ENCODE results near the gene CIT.
A peak's percentile ranks its signal among the peaks of the same experiment; 100 is the strongest.

The CIT gene

DNA sequence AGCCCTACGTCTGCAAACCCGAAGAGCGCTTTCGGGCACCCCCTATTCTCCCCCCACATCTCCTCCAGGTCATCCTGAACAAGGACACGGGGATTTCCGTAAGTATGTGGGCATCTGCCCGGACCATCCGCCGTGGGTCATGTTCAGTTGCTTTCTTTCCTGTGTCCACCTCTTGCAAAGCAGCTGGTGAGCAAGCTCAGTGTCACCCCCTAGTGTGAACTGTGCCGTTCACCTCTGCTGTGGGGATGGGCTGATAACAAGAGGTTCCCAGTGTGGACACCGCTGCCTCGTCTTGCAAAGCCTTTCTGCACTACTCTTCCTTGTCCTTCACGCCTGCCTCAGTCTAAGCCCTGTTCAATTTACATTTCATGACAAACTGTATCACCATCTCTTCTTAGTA is 200.5 kb downstream of the CIT start:
- H3K4me3 ChIP-seq (ENCODE audit: low read depth, low read length) = no peak overlapping the region
- TF ChIP-seq, protein P1, sequence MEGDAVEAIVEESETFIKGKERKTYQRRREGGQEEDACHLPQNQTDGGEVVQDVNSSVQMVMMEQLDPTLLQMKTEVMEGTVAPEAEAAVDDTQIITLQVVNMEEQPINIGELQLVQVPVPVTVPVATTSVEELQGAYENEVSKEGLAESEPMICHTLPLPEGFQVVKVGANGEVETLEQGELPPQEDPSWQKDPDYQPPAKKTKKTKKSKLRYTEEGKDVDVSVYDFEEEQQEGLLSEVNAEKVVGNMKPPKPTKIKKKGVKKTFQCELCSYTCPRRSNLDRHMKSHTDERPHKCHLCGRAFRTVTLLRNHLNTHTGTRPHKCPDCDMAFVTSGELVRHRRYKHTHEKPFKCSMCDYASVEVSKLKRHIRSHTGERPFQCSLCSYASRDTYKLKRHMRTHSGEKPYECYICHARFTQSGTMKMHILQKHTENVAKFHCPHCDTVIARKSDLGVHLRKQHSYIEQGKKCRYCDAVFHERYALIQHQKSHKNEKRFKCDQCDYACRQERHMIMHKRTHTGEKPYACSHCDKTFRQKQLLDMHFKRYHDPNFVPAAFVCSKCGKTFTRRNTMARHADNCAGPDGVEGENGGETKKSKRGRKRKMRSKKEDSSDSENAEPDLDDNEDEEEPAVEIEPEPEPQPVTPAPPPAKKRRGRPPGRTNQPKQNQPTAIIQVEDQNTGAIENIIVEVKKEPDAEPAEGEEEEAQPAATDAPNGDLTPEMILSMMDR (IDR thresholded peaks at IDR 0.05; ENCODE audit: borderline replicate concordance, insufficient read depth, low read depth, low read length) = no peak

DNA sequence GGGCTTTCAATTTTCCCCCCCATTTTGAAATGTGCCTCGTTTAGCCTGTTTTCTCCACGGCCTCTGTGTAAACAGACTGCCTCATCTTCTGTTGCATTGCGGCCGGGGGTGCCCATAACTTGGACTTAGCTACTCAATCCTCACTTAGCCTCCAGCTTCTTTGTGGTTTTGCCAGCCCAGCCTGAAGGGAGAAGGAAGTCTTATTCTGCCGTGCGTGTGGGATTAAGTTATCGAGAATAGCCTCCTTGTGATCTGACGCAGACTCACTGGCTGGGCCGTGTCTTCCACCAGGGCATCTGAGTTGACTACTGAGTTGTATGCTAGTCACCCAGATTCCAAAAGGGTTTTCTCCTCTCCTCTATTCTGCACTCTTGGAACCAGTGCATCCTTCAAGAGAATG is 201.1 kb downstream of the CIT start:
- no peak overlapping the region for H3K4me3 ChIP-seq (ENCODE audit: low read depth, low read length)
- TF ChIP-seq, protein P1 (IDR thresholded peaks at IDR 0.05; ENCODE audit: borderline replicate concordance, insufficient read depth, low read depth, low read length) = no peak

DNA sequence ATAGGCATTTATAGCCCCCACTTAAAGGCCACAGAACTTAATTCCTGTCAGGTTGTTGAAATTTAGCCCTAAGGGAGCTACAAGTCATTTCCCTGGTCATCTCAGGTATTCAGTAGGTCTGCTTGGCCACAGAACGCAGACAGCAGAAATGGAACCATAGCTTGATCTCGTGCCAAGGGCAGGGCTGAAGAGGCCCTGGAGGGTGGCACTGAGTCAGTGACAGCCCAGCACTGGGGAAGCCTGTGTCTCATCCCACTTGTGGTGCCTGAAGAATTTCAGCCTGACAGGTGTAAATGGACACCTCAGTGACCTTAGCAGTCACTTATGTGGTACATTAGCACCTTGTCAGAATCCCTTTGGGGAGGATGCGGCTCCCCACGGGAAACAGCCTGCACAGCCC is 202.6 kb downstream of the CIT start:
- H3K4me3 ChIP-seq (ENCODE audit: low read depth, low read length) = no peak overlapping the region
- TF ChIP-seq, protein P1 (IDR thresholded peaks at IDR 0.05; ENCODE audit: borderline replicate concordance, insufficient read depth, low read depth, low read length) = no peak

DNA sequence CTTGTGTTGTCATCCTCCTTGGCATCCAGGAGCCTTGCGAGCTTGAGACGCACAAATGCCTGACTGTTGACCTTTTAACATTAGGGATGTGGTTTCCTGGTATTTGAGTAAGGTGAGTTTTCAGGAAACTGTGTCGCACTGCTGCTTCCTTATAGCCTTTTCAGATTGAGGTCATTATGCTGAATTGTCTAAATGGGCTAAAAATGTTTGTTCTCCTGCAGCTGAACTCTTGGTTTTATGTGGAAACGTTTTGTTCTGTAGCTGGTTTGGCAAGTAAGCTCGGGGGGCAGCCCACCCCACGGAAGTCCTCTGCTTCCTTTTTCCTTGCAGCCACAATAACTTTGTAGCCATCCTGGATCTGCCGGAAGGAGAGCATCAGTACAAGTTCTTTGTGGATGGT is 203.5 kb downstream of the CIT start:
- H3K4me3 ChIP-seq (ENCODE audit: low read depth, low read length) = no peak overlapping the region
- TF ChIP-seq, protein P1 (IDR thresholded peaks at IDR 0.05; ENCODE audit: borderline replicate concordance, insufficient read depth, low read depth, low read length) = no peak

DNA sequence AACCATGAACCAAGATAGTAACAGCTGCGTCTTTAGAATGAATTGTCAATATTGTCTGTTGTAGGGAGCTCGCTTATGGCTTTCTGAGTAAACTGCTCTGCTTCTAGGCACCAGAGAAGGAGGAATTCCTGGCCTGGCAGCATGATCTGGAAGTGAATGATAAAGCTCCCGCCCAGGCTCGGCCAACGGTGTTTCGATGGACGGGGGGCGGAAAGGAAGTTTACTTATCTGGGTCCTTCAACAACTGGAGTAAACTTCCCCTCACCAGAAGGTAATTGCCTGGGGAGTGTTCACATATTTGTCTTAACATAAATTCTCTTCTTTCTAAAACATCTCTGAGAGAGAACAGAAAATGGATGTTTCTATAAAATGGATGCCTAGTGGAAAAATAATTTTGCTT is 204.9 kb downstream of the CIT start:
- TF ChIP-seq, protein P1 (IDR thresholded peaks at IDR 0.05; ENCODE audit: borderline replicate concordance, insufficient read depth, low read depth, low read length) = no peak
- no peak overlapping the region for H3K4me3 ChIP-seq (ENCODE audit: low read depth, low read length)

DNA sequence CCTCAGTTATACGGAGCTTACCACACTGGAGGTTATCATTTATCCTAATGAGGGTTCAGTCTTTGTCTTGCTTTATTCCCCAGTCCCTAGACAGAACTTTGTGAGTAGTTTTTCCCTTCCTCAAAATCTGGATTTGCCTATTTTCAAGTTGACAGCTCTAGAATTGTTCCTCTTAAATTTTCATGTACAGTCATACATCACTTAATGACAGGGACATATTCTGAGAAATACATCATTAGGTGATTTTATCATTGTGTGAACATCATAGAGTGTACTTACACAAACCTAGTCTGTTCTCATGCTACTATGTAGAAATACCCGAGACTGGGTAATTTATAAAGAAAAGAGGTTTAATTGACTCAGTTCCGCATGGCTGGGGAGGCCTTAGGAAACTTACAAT is 206.1 kb downstream of the CIT start:
- TF ChIP-seq, protein P1 (IDR thresholded peaks at IDR 0.05; ENCODE audit: borderline replicate concordance, insufficient read depth, low read depth, low read length) = no peak
- no peak overlapping the region for H3K4me3 ChIP-seq (ENCODE audit: low read depth, low read length)

DNA sequence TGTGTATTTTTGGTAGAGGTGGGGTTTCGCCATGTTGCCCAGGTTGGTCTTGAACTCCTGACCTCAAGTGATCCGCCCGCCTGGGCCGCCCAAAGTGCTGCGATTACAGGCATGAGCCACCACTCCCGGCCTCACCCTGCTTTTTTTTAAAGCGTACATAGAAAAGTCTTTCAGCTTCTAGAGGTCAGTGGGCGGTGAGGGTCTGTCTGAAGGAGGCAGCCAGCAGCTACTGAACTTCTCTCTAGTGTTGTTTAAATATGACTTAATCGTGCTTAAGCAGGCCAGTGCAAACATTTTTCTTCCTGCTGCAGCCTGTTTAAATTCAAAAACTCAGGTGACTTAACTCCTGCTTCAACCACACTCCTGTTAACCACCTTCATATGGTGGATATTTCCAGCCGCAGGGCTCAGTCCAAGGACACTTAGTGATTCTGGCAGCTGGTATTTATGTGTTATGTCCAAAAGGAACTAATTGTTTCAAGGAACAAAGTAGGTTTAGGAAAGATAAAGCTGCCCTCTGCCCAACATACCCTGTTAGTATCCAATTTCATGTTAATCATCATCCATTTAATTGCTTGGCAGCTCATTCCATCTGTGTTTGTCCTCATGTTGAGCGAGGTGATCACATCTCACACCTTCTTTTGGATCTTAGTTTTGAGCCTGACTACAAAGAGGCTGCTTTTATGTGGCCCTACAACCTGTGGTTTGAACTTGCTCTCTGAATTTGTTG is 207.2 kb downstream of the CIT start:
- peak overlapping the region; percentile 13 for H3K4me3 ChIP-seq (ENCODE audit: low read depth, low read length)

More for the DNA sequence above, 207.2 kb downstream of the CIT start:
- TF ChIP-seq, protein P1 (IDR thresholded peaks at IDR 0.05; ENCODE audit: borderline replicate concordance, insufficient read depth, low read depth, low read length) = no peak

Measured in GM12875 (cell line).